GM19328 (cell line): ENCODE data around the gene SDCCAG8.
A peak's percentile ranks its signal among the peaks of the same experiment; 100 is the strongest.

Experiments used
- ATAC-seq: cut with Tn5 transposase; IDR thresholded peaks from one replicate; pipeline ENCODE4 v1.9.1; 2021; ENCODE audit warnings: mild to moderate bottlenecking, moderate library complexity; ENCODE audit not compliant: unreplicated experiment

The SDCCAG8 gene

DNA sequence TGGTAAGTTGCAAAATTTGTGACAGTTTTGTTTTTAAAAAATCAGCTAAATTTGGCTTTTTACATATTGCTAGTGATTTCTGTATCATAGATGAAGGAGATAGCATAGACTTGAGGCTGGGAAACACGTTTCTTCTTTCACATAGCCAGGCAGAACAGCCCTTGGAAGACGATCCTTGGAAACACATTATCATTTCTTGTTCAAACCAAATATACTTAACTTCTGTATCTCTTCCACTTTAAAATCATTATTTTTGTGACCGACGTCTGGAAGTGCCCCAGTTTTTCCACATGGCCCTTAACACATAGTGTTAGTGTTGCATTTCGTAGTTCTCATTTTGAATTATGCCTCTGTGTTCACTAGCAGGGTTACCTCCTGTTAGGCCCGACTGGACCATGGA is 193.5 kb downstream of the SDCCAG8 start:
- ATAC-seq, result no peak

DNA sequence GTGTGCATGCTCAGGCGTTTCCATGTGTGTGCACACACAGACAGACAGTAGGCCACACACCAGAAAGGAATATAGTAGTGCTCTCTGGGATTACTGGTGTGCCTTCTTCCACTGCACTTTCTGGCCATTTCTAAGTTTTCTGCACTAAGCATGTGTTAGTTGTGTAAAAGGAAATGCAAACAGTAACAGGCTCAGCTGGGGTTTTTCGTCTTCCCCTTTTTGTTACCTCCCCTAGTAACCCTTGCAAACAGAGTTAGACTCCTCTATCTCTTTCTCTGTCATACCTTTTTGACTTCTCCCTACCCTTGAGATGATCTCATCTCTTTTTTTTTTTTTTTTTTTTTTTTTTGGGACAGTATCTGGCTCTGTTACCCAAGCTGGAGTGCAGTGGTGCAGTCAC is 196.3 kb downstream of the SDCCAG8 start:
- no peak for ATAC-seq

DNA sequence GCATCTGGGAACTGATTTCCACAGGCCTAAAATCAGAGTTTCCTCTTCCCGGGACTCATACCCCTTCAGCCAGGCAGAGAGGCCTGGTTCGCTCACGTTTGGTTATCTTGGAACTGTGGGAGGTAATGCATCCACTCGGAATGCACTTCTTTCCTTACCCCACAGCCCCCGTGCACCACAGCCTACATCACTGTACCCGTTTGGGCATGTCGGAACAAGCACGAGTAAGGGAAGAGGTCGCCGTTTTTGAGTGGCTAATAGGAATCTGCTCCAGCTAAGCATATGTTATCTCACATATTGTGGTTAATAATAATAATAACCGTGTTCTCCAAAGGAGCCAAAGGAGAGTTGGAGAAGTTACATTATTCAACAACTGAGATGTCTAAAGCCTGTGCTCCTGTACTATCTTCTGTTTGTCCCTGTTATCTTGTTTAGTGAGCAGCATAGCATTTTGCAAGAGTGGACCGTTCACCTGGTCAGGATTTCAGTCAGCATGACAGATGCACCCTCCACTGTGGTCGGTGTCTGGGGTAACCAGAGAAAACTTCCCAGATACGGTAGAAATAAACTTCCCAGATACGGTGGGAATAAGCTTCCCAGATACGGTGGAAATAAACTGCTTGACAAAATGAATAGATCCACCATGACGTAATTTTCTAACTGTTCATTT is 198.6 kb downstream of the SDCCAG8 start:
- ATAC-seq, result no peak

DNA sequence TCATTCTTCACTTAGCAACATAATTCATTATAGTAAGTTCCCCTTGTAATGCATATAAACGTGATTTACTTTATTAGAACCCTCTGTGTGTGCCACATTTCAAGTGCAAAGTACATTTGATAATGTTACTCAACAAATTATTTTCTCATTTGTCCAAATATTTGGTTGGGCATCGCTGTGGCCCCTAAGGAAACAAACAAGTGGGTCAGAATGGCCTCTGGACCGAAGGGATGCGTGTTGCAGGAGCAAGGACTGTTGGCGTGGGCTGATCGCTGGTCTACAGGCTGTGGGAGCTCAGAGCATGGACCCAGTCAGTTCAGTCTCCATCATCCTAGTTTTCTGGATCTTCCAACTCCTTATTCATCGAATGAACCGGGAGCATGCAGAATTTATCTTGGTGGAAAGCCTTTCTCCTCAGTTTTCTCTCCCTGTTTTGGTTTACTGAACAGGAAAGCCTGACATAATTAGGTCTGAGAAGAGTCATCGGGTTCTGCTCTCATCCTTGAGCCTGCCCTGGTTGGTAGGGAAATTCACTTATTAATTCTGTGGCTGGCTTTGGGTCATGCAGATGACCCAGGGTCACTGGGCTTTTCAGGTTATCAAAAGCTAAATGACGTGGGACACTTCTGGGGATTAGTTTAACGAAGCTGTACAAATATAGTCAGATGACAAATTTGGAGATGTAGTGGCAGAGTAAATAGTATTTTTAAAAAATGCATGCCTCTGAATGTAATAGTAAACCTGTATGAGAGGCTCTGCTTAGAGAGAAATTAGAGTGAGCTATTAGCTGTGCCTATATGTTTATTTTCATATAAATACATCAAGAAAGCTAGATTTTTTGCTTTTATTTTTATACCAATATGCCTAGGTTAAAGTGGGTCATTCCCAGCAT is 200.2 kb downstream of the SDCCAG8 start:
- no peak for ATAC-seq

DNA sequence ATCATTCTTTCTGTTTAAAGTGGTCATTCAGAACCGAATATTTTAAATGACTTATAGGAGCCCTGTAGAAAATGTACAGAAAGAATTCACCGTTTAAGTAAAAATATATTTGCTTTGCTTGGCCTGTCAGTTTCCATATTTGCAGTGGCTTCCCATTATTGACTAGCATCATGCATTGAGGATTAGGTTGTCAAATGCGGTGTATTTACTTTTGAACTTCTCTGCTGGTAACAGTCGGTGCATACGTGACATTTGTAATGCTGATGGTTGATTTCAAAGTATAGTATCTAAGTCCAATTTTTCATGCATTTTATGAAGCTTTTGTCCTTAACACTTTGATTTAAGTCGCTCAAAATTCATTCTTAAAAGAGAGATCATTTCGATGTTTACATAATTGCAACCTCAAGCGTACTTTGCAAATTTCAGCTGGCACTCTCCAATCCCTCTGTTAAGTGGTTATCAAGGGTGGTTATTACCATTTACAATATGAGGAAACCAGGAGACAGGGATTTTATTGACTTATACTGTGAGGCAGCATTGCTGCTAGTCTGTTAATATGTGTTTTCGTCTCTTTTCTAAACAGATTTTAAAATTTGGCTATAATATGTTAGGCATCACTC is 201.6 kb downstream of the SDCCAG8 start:
- ATAC-seq, result no peak

DNA sequence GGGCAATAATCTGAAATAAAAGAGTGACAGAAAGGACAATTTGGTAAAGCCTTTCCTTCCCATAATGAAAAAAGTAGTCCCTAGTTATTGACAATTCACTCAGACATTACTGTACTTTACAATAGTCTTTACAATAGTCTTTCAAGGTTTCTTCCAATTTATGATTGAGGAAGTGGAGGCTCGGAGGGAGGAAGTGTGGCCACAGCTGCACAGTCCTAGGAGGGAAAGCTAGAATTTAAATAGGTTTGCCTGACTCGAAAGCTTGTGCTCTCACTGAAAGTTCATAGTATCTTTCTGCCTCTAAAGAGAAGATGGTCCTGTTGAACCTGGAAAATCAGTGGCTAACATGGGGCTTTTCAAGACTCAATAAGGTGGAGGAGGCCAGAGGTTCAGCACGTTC is 203.2 kb downstream of the SDCCAG8 start:
- ATAC-seq, result no peak

DNA sequence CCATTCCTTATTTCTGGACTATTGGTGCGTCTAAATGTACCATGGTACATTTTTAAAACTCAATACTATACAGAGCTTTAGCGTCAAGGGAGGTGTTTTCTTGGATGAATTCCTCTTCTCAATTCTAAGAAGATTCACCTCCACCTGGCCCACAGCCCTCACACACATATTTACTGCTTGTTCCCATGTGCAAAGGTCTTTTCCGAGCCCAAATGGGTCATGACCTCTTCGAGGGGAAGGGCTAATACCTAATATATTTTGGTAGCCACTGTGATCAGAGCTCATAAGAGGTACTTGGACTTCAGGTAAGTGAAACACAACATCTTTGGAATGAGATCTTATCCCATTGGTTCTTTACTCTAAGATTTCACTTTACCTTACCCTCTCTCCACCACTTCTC is 205.9 kb downstream of the SDCCAG8 start:
- no peak for ATAC-seq

DNA sequence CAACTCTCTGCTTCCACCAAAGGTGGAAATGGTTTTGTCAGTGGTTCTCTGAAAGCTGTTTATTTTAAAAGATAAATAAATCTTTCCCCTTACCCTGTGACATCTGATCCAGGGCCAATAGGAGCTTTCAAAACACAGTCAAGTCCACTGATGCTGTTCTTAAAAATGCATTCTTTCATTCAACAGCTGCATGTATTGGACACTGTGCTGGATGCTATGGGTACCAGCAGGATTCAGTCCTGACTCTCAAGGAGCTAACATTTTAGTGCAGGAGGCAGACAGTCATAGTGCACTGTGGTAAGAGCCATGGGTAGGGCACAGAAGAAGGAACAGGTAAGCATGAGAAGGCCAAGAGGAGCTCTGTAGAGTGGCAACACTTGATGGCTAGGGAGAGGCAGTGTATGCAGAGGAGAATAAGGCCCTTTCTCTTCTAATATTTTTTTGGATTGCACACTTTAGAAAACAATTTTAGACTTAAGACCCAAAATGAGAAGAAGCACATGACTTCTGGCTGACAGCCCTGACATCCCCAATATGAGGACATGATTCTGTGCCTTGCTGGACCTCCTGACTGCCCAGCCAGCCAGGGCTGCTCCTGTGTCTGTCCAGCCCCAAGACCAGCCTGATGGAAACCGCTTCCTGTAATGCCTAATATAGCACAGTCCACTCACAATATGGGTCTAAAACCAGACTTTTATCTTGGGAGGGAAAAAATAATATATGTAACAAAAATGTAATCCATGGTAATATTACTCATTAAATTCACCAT is 207.3 kb downstream of the SDCCAG8 start:
- no peak for ATAC-seq

DNA sequence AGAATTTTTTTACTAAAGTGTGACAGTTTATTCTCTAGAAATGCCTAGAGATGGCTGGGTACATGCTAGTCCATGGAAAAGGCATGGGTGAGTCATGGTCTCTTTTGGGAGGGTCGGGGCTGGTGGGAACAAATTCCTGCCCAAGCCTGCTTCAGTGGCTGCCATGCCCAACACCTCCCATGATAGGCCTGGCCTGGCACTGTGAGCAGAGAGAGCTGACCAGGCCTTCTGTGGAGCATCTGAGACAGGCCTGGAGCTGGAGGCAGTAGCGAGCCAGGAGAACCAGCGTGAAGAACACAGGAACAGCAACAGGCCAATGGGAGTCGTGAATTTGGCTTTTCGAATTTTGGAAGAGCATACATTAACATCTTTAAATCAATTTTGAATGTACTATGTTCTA is 209.2 kb downstream of the SDCCAG8 start:
- ATAC-seq, result no peak

DNA sequence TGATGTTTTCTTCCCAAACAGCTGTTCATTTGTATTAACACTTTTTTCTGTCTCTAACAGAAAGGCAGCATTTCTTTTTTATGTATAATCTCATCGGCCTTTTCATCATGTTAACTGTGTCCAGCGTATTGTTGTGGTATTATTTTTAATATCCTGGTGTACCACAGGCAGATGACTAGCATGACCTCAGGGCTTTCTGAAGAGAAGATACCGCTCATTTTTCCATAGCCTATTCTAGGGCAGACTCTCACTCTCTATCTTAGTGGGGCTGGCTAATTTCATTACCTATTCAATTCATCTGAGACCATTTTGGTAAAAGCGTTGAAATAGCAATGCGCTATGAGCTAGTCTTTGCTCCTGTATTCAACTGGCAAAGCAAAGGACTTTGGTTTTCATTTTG is 209.9 kb downstream of the SDCCAG8 start:
- ATAC-seq, result peak; percentile 70

DNA sequence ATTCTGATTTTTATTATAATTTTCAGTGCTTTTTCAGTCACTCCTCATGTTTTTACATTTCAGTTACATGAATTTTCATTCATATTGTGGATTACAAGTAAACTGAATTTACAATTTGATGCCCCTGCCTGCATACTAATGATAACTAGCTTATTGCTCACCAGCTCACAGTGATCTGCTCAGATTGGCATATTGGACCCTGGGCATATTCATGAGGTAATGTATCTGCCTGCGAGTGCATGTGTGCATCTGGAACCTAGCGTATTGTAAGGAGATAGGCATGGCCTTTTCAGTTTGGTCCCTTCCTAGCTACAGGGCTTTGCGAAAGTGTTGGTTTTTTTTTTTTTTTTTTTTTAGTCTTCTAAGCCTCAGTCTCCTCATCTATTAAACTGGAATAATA is 213.7 kb downstream of the SDCCAG8 start:
- no peak for ATAC-seq

DNA sequence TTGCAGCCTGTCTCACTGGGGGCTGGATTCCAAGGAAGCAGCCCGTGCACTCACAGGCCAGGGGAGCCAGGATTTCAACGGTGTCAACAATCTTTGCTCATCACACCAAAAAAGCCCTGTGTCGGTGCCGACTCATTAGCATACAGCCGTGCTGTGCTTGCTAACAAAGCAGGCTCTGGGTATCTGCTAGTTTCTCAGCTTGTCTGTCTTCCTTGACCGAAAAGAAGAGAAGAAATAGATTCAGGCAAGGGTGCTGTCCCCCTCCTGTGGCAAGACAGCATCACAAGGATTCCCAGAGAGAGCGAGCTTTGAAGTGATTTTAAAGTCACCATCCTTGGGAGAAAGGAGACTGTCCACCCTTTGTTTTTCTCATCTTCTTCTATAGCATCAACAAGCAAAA is 214.7 kb downstream of the SDCCAG8 start:
- no peak for ATAC-seq

DNA sequence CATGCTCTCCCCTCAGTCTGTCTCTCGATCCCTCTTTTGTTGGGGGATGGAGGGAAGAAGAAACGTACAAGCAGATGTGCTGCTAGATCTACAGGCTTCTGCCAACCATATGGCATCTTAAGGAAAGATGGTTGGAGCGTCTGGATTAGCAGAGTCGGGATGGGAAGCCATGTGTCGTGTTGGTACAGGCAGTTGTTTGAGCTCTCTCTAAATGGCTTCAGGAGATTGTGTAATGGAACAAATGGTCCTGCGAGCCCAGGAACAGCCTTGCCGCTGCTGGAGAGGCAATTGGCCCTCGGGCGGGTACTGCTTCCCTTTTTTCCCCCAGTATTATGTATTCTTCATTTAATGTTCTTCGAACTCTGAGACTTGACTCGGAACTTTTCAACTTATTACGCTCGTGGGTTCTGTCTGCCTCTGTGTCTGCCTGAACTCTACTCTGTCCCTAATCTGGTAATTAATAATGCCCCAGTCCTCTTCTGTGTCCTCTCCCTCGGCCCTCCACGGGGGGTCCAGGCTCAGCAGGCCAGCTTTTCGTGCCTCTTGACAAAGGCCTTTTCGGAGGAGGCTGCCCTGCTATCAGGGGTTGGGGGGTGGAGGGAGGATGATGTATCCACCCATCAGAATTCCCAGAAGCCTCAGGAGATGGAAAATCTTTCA is 215.3 kb downstream of the SDCCAG8 start:
- no peak for ATAC-seq

DNA sequence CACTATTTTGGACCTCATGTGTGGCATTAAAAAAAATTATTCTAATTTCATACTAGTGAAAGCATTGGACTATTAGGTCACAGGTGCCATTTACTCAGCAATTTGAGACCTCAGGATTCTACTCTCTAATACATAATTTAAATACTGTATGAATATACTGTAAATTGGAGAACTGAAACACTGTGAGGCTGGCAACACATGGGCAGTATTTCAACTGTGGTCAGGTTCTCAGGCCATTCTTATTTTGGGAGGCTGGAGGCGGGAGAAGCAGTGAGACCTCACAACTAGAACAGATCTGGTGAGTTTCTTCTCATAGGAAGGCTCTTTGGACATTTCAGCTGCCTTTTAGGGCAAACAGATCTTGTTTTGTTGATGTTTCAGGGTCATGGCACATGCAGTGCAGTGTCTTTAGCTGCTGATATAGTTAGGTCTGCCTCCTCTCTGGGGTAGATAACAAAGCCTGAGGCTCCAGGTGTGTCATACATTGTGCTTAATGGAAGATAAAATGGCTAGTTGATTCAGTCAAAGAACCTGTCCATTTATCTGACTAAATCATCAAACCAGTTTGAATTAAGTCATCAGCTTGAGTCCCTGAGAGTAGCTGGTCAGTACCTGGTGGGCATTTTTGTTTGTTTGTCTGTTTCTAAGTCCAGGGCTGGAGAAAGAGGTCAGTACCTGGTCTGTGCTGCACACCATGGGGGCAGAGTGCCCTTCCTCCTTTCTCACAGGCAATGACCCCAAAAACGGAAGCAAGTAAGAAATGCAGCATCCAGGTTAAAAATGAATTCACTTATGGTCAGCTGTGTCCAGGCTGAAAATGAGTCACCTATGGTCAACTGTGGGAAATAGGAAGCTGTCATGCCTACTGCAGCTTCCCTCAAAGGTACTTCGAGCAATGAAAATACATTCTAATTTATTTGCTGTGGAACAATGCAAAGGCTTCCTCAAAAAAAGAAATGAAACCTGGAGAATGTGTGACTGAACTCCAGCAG is 216.2 kb downstream of the SDCCAG8 start:
- ATAC-seq, result peak; percentile 82

DNA sequence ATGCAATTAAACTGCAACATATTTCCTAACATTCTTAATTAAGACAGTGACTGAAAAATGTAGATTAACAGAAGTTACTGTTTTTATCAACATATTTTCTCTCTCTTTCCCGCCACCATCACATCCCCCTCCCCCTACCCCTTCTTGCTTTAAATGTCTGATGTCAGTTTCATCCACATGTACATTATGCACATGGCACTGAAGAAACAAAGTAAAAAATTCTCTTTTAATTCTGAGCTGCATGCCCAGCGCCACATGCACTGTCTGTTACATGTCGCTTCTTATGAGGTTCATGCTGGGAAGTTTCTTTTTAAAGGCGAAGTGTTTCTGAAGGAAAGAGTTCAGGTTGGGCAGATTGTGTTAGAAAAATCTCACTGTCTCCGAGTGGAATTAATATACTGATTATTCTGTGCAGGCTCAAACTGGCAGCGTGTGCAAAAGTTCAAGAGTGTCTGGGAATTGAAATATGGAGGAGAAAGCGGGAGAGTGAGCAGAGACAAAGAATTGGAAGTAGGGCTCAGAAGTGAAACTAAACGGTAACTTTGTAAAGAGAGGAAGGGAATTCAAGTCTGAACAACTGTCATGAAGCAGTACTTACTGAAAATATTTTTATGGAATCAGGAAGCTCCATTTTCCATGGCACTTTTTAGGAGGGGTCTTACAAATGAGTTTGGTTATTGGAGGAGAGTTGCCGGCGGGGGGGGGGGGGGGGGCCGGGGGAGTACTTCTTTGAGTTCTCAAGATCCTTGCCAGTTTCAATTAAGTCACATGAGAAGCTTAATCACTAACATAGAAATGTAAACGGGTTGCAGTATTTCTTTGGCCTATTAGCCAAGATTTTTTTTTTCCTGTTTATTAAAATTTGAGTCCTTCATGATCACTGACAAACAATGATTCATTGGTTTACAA is 217.6 kb downstream of the SDCCAG8 start:
- ATAC-seq, result no peak

DNA sequence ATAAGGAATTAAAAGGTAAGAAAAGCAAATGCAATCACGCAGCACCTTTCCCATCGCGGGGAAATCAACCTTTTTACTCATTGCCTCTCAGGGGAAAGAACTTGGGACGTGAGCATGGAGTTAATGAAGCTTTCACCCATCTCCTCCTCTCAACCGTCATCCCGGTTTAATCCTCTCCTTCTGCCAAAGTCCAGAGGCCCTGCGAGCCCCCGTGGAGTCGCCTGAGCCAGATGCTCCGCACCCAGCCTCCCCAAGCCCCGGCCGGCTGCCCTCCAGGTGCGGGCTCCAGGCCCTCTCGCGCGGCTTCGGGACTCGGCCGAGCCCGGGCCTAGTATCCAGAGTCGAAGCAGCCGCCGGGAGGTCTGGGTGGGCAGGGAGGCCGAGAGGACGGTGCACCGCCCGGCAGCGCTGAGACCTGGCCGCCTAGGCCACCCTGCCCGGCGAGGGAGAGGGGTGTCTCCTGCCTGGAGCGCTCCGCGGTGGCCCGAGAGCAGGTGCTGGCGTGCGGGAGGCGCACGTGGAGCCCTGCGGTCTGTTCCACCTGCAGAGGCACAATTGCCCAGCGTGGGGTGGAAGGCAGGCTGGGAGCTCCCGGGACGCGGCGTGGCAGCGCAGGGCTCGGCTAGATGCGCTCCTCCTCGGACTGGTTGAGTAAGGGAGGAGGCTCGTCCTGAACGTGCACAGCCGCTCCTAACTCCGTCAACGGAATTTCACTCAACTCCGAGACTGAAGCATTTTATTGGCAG is 218.5 kb downstream of the SDCCAG8 start:
- ATAC-seq, result no peak

DNA sequence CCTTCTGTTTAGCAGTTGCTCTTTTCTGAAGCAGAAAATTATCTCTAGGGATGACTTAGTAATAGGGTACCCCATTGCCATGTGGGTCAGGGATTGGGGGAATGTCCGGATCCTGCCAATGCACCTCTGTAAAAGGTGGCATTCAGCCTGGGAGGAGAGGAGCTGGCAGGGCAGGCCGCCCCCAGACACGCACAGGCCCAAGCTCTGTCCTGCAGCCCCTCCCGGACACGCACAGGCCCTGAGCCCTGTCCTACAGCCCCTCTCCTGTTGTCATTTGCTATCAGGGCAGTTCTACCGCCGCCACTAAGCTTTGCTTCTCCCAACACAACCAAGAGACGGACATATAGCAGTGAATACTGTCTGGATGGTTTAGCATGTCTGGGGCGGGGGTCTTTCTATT is 219.1 kb downstream of the SDCCAG8 start:
- no peak for ATAC-seq

DNA sequence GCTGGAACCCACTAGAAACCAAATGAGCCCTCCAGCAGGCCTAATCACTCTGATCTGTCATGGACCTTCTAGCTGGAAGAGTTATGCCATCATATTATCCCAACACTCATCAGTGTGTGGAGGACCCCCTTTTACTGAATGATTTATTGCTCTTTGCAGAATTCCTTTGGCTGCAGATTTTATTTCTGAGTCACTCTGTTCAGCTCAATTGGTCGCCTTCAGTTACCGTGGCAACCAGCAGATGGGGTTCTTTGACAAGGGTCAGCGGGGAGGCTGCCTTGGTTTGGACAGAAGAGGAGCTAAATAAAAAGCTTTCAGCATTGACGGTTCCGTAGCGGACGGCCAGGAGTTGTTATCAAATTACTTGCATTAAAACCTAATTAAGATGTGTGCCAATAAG is 220.1 kb downstream of the SDCCAG8 start:
- ATAC-seq, result no peak
